H9 (cell line): ENCODE data around the gene SNRPD1. TPM values are rescaled to one million over a fixed set of nuclear protein-coding genes. Genes with fewer than 3 reads are reported as not detected.

Experiments
- DNase-seq: peaks from one replicate; pipeline ENCODE4 v3.0.0-alpha.2; 2017
- H2AFZ ChIP-seq: one replicate; pipeline ENCODE4 v1.6.1; 2013; ENCODE audit warnings: mild to moderate bottlenecking, low read length, control low read depth, moderate library complexity
- H2AK5ac ChIP-seq: 2 replicates; pipeline ENCODE4 v1.6.1; 2013; ENCODE audit warnings: low read length, control low read depth, mixed read lengths; ENCODE audit not compliant: insufficient read length
- H2BK120ac ChIP-seq: one replicate; pipeline ENCODE4 v1.6.1; 2013; ENCODE audit warnings: low read depth, mild to moderate bottlenecking, low read length, control low read depth, inconsistent platforms; ENCODE audit not compliant: poor library complexity, severe bottlenecking
- H2BK12ac ChIP-seq: 2 replicates; pipeline ENCODE4 v1.6.1; 2013; ENCODE audit warnings: low read length, control low read depth, mixed read lengths, low read depth; ENCODE audit not compliant: insufficient read length
- H2BK15ac ChIP-seq: 2 replicates; pipeline ENCODE4 v1.6.1; 2013; ENCODE audit warnings: low read depth, low read length, control low read depth
- H2BK20ac ChIP-seq: one replicate; pipeline ENCODE4 v1.6.1; 2013; ENCODE audit warnings: low read depth, mild to moderate bottlenecking, low read length, control low read depth, inconsistent platforms; ENCODE audit not compliant: poor library complexity, severe bottlenecking
- H2BK5ac ChIP-seq: 2 replicates; pipeline ENCODE4 v1.6.1; 2013; ENCODE audit warnings: low read length, control low read depth, mixed read lengths; ENCODE audit not compliant: insufficient read length
- H3K14ac ChIP-seq: 2 replicates; pipeline ENCODE4 v1.6.1; 2013; ENCODE audit warnings: low read length, control low read depth; ENCODE audit not compliant: insufficient read depth
- H3K18ac ChIP-seq: 2 replicates; pipeline ENCODE4 v1.6.1; 2013; ENCODE audit warnings: low read depth, mild to moderate bottlenecking, mixed read lengths, low read length, control low read depth; ENCODE audit not compliant: insufficient read length
- H3K23ac ChIP-seq: 2 replicates; pipeline ENCODE4 v1.6.1; 2013; ENCODE audit warnings: low read length, control low read depth, mixed read lengths, low read depth; ENCODE audit not compliant: insufficient read length
- H3K23me2 ChIP-seq: 2 replicates; pipeline ENCODE4 v1.6.1; 2013; ENCODE audit warnings: low read depth, mild to moderate bottlenecking, mixed read lengths, low read length, control low read depth; ENCODE audit not compliant: insufficient read length, poor library complexity, severe bottlenecking
- H3K27ac ChIP-seq: 2 replicates; pipeline ENCODE4 v1.5.1; 2013; ENCODE audit warnings: low read length, control low read depth, mixed read lengths, low read depth; ENCODE audit not compliant: insufficient read length
- H3K27me3 ChIP-seq: 2 replicates; pipeline ENCODE4 v1.6.1; 2013; ENCODE audit warnings: low read length, control low read depth, inconsistent platforms; ENCODE audit not compliant: insufficient read depth
- H3K4ac ChIP-seq: 2 replicates; pipeline ENCODE4 v1.6.1; 2013; ENCODE audit warnings: low read depth, mild to moderate bottlenecking, control low read depth, inconsistent platforms, low read length, moderate library complexity
- H3K4me1 ChIP-seq: 2 replicates; pipeline ENCODE4 v1.6.1; 2013; ENCODE audit warnings: low read length, control low read depth, inconsistent platforms; ENCODE audit not compliant: insufficient read depth
- H3K4me2 ChIP-seq: 2 replicates; pipeline ENCODE4 v1.6.1; 2013; ENCODE audit warnings: low read length, control low read depth, mixed read lengths; ENCODE audit not compliant: insufficient read length, insufficient read depth
- H3K56ac ChIP-seq: 2 replicates; pipeline ENCODE4 v1.6.1; 2013; ENCODE audit warnings: low read depth, mild to moderate bottlenecking, mixed read lengths, low read length, control low read depth; ENCODE audit not compliant: insufficient read length
- H3K79me1 ChIP-seq: 2 replicates; pipeline ENCODE4 v1.6.1; 2013; ENCODE audit warnings: low read depth, mild to moderate bottlenecking, moderate library complexity, low read length, control low read depth, inconsistent platforms; ENCODE audit not compliant: insufficient read depth, poor library complexity, severe bottlenecking
- H3K79me2 ChIP-seq: 2 replicates; pipeline ENCODE4 v1.6.1; 2013; ENCODE audit warnings: low read length, control low read depth, inconsistent platforms; ENCODE audit not compliant: insufficient read depth
- H3K9ac ChIP-seq: 2 replicates; pipeline ENCODE4 v1.6.1; 2013; ENCODE audit warnings: low read length, control low read depth, mixed read lengths; ENCODE audit not compliant: insufficient read length; ENCODE audit errors: extremely low read depth
- H3K9me3 ChIP-seq: one replicate; pipeline ENCODE4 v1.6.1; 2013; ENCODE audit warnings: low read depth, low read length, inconsistent platforms; ENCODE audit not compliant: control insufficient read depth
- H3T11ph ChIP-seq: one replicate; pipeline ENCODE4 v1.6.1; 2013; ENCODE audit warnings: mild to moderate bottlenecking, low read length, control low read depth, inconsistent platforms
- H4K20me1 ChIP-seq: one replicate; pipeline ENCODE4 v1.6.1; 2013; ENCODE audit not compliant: control insufficient read depth, insufficient read length, insufficient read depth
- H4K5ac ChIP-seq: 2 replicates; pipeline ENCODE4 v1.6.1; 2013; ENCODE audit warnings: low read depth, mild to moderate bottlenecking, mixed read lengths, low read length, control low read depth; ENCODE audit not compliant: insufficient read length
- H4K8ac ChIP-seq: replicated peaks from 2 replicates; pipeline ENCODE4 v1.6.1; 2013; ENCODE audit warnings: low read length, control low read depth, mixed read lengths, low read depth; ENCODE audit not compliant: insufficient read length
- H4K91ac ChIP-seq: 2 replicates; pipeline ENCODE4 v1.6.1; 2013; ENCODE audit warnings: low read depth, mild to moderate bottlenecking, moderate library complexity, mixed read lengths, low read length, control low read depth; ENCODE audit not compliant: insufficient read length
- H3K27ac Mint-ChIP-seq, 3 experiments: 2 replicates in 2 of 3; 3 replicates in 1 of 3; pipeline ENCODE4 v1.8.0; 2020 to 2021; ENCODE audit warnings: mixed read lengths in 3 of 3, mild to moderate bottlenecking in 1 of 3, moderate library complexity in 1 of 3
- H3K27me3 Mint-ChIP-seq: 2 replicates; pipeline ENCODE4 v1.8.0; 2021; ENCODE audit warnings: low read depth, mild to moderate bottlenecking, moderate library complexity, mixed read lengths
- H3K36me3 Mint-ChIP-seq, 3 experiments: 2 replicates in 2 of 3; 3 replicates in 1 of 3; pipeline ENCODE4 v1.8.0; 2020 to 2021; ENCODE audit warnings: low read depth in 3 of 3, mixed read lengths in 3 of 3; ENCODE audit not compliant: insufficient read depth in 1 of 3
- H3K4me1 Mint-ChIP-seq, 2 experiments: 2 replicates each; pipeline ENCODE4 v1.8.0; 2020; ENCODE audit warnings: mixed read lengths in 2 of 2
- H3K4me3 Mint-ChIP-seq, 2 experiments: 2 replicates in 1 of 2; 3 replicates in 1 of 2; pipeline ENCODE4 v1.8.0; 2020 to 2021; ENCODE audit warnings: mild to moderate bottlenecking in 2 of 2, mixed read lengths in 2 of 2, moderate library complexity in 1 of 2
- H3K9me3 Mint-ChIP-seq, 2 experiments: 2 replicates in 1 of 2; 3 replicates in 1 of 2; pipeline ENCODE4 v1.8.0; 2020; ENCODE audit warnings: mild to moderate bottlenecking in 2 of 2, mixed read lengths in 2 of 2, moderate library complexity in 1 of 2
- WGBS: extraction: QIAGEN DNeasy Blood & Tissue Kit; methylation state at CpG from one replicate; pipeline ENCODE4 v1.1.7; 2013; ENCODE audit warnings: missing lambda C conversion rate, low lambda C conversion rate, mixed read lengths; ENCODE audit not compliant: insufficient read length; ENCODE audit errors: extremely low coverage; 5-methylcytosine and 5-hydroxymethylcytosine counted together
- total RNA-seq: library from RNA; stranded (reverse); gene quantifications from 2 replicates; pipeline ENCODE4 v1.2.1, GENCODE V29; 2021
- TF ChIP-seq, protein P1 (sequence below): fragments of 200-600 bp; sonication (generic); conservative IDR thresholded peaks from 3 replicates; pipeline ENCODE4 v1.8.0; 2021; ENCODE audit warnings: antibody characterized with exemption, mild to moderate bottlenecking

Gene SNRPD1
- total RNA-seq, 1 experiment from 2014 or later, result 178 TPM

DNA sequence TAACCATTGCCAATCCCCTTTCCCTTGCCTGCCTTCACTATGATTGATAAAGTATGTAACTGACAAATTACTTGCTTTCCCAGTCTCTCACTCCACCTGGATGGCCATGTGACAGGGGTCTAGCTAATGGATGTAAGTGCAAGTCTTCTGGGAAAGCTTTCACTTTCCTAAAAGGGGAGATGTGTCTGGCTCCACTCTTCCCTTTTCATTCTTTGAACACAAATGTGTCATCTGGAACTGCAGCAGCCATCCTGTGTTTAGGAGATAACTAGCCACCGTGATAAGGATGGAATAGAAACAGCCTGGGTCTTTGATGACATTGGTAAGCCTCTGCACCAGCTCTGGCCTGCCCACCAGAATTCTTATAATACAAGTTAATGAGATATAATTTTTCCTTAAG is 38.2 kb downstream of the SNRPD1 start:
- H2BK5ac ChIP-seq, result no peak overlapping the region
- Mint-ChIP-seq H3K27ac (no peak overlapping the region), H3K9me3 (peaks cover 0 to 4% of the 10 kb centered on the region in 2 experiments; a peak in 1 of 5 replicates), H3K4me1 (no peaks in the 10 kb centered on the region), H3K27me3 (no peaks in the 10 kb centered on the region), H3K36me3 (peaks cover 3 to 6% (median 3%) of the 10 kb centered on the region in 3 experiments; a peak in 6 of 7 replicates), H3K4me3 (no peak overlapping the region)
- DNase-seq, result no peak
- H3K79me2 ChIP-seq, result no peaks in the 10 kb centered on the region
- H3K23ac ChIP-seq, result no peak overlapping the region
- no peak overlapping the region for H3K14ac ChIP-seq
- H4K20me1 ChIP-seq, result no peaks in the 10 kb centered on the region
- H2BK12ac ChIP-seq, result no peak overlapping the region
- no peak overlapping the region for H3K56ac ChIP-seq
- no peak overlapping the region for H3T11ph ChIP-seq
- WGBS, result no CpG with 5 or more reads among the region's 1 CpG
- no peak overlapping the region for H3K4me2 ChIP-seq
- no peaks in the 10 kb centered on the region for H3K9me3 ChIP-seq
- H3K9ac ChIP-seq, result no peak overlapping the region
- no peak overlapping the region for H2BK20ac ChIP-seq
- H2AFZ ChIP-seq, result no peak overlapping the region
- no peak overlapping the region for H3K27ac ChIP-seq
- H4K91ac ChIP-seq, result no peak overlapping the region
- no peaks in the 10 kb centered on the region for H3K27me3 ChIP-seq
- no peak overlapping the region for H2BK120ac ChIP-seq
- H3K4me1 ChIP-seq, result no peaks in the 10 kb centered on the region
- TF ChIP-seq, protein P1, sequence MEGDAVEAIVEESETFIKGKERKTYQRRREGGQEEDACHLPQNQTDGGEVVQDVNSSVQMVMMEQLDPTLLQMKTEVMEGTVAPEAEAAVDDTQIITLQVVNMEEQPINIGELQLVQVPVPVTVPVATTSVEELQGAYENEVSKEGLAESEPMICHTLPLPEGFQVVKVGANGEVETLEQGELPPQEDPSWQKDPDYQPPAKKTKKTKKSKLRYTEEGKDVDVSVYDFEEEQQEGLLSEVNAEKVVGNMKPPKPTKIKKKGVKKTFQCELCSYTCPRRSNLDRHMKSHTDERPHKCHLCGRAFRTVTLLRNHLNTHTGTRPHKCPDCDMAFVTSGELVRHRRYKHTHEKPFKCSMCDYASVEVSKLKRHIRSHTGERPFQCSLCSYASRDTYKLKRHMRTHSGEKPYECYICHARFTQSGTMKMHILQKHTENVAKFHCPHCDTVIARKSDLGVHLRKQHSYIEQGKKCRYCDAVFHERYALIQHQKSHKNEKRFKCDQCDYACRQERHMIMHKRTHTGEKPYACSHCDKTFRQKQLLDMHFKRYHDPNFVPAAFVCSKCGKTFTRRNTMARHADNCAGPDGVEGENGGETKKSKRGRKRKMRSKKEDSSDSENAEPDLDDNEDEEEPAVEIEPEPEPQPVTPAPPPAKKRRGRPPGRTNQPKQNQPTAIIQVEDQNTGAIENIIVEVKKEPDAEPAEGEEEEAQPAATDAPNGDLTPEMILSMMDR, result no peak
- no peaks in the 10 kb centered on the region for H3K23me2 ChIP-seq
- H3K4ac ChIP-seq, result no peak overlapping the region
- no peak overlapping the region for H4K5ac ChIP-seq
- no peaks in the 10 kb centered on the region for H3K79me1 ChIP-seq
- H4K8ac ChIP-seq, result no peak overlapping the region
- H2BK15ac ChIP-seq, result no peak overlapping the region
- no peak overlapping the region for H2AK5ac ChIP-seq
- no peak overlapping the region for H3K18ac ChIP-seq
